OCI-LY3 (cell line): ENCODE data around the gene MMP27.
"Not testable (repeated sequence)": the region's sequence is repeated elsewhere in the genome, so short reads cannot be mapped to it uniquely, and the experiment has no call there.

Experiments used
- H2AFZ ChIP-seq: fragments of 200-600, 300-600 bp; shearing (Covaris generic); 2 replicates; pipeline ENCODE4 v1.6.0; 2014; ENCODE audit warnings: antibody characterized with exemption, low read depth, low read length
- H3K27ac ChIP-seq: fragments of 200-600, 300-600 bp; sonication (generic); 2 replicates; pipeline ENCODE4 v1.5.1; 2014; ENCODE audit warnings: mild to moderate bottlenecking, low read length, moderate library complexity, mixed read lengths
- H3K27me3 ChIP-seq: fragments of 200-600, 300-600 bp; sonication (generic); 2 replicates; pipeline ENCODE4 v1.6.1; 2014; ENCODE audit warnings: low read depth, low read length, mixed read lengths
- H3K36me3 ChIP-seq: fragments of 200-600, 300-600 bp; sonication (generic); replicated peaks from 2 replicates; pipeline ENCODE3; 2014; ENCODE audit warnings: low read depth, low read length, mixed read lengths
- H3K4me1 ChIP-seq: fragments of 300-600, 200-600 bp; sonication (generic); 2 replicates; pipeline ENCODE4 v1.6.1; 2014; ENCODE audit warnings: low read length, mixed read lengths
- H3K4me2 ChIP-seq: fragments of 200-600, 300-600 bp; sonication (generic); 2 replicates; pipeline ENCODE4 v1.6.1; 2014; ENCODE audit warnings: low read length, mixed read lengths
- H3K4me3 ChIP-seq: fragments of 300-600, 200-600 bp; sonication (generic); 2 replicates; pipeline ENCODE4 v1.5.1; 2014; ENCODE audit warnings: antibody characterized with exemption, mild to moderate bottlenecking, low read length, moderate library complexity
- H3K79me2 ChIP-seq: fragments of 300-600, 200-600 bp; shearing (Covaris generic); 2 replicates; pipeline ENCODE4 v1.6.1; 2014; ENCODE audit warnings: mild to moderate bottlenecking, low read length, mixed read lengths
- H3K9ac ChIP-seq: fragments of 300-600, 200-600 bp; shearing (Covaris generic); 2 replicates; pipeline ENCODE4 v1.6.0; 2014; ENCODE audit warnings: mild to moderate bottlenecking, low read length, moderate library complexity
- H3K9me3 ChIP-seq: fragments of 200-600, 300-600 bp; shearing (Covaris generic); 2 replicates; pipeline ENCODE4 v1.6.1; 2014; ENCODE audit warnings: low read length, mixed read lengths; ENCODE audit not compliant: insufficient read depth
- H4K20me1 ChIP-seq: fragments of 200-600, 300-600 bp; sonication (generic); 2 replicates; pipeline ENCODE4 v1.6.1; 2016; ENCODE audit warnings: low read length, mixed read lengths; ENCODE audit not compliant: insufficient read depth
- CTCF ChIP-seq: fragments of 200-600, 300-600 bp; sonication (generic); IDR thresholded peaks from 2 replicates; pipeline ENCODE4 v1.5.1; 2014; ENCODE audit warnings: antibody characterized with exemption, low read length, low read depth
- EZH2phosphoT487 ChIP-seq: fragments of 200-600 bp; shearing (Covaris generic); IDR thresholded peaks from 2 replicates; pipeline ENCODE4 v1.6.1; 2018; ENCODE audit warnings: antibody characterized with exemption, mixed run types, low read depth

The MMP27 gene

DNA sequence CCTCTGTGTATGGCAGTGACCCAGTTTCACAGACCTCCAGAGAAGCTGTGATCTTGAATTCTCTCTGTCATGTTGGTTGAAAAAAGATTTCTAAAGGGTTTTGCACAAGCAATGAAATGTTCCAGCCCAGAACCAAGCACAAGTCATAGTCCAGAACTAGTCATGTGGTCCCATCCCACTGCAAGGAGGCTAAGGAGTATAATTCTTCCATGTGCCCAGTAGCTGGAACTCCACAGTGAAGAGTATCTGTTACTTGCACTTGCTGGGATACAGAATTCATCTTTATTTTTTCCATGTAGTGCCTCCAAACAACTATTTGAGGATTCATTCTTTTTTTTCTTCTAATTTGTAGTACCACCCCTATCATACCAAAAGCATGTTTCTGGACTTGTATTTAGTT, 29.1 kb upstream of the MMP27 start:
- no peak overlapping the region for H3K9ac ChIP-seq
- no peak overlapping the region for H2AFZ ChIP-seq
- H3K79me2 ChIP-seq, result no peaks in the 10 kb centered on the region
- H3K4me3 ChIP-seq, result no peak overlapping the region
- no peaks in the 10 kb centered on the region for H3K9me3 ChIP-seq
- H3K4me2 ChIP-seq, result no peak overlapping the region
- H3K27me3 ChIP-seq, result peaks cover 9% of the 10 kb centered on the region; the same call in 1 of the 2 replicates
- H4K20me1 ChIP-seq, result no peaks in the 10 kb centered on the region
- H3K27ac ChIP-seq, result no peak overlapping the region
- no peaks in the 10 kb centered on the region for H3K4me1 ChIP-seq
- no peaks in the 10 kb centered on the region for H3K36me3 ChIP-seq
- TF ChIP-seq CTCF, result no peak
- no peak for TF ChIP-seq EZH2phosphoT487

- Histone ChIP-seq H3K79me2 (no peaks in the 10 kb centered on the region), H4K20me1 (no peaks in the 10 kb centered on the region), H3K4me1 (no peaks in the 10 kb centered on the region), H3K27me3 (peaks cover 9% of the 10 kb centered on the region; the same call in 1 of the 2 replicates), H3K36me3 (no peaks in the 10 kb centered on the region), H3K9ac (no peak overlapping the region), H3K9me3 (no peaks in the 10 kb centered on the region), H3K4me3 (peak overlapping the region; percentile 36; the same call in 1 of the 2 replicates), H3K27ac (no peak overlapping the region), H3K4me2 (peak overlapping the region; percentile 17; the same call in 1 of the 2 replicates), H2AFZ (no peak overlapping the region)
- no peak for TF ChIP-seq EZH2phosphoT487
- TF ChIP-seq CTCF, result peak; percentile 77
Observed at GRCh38 chr11:102733232-102733875, 27.8 kb upstream of the MMP27 start.

GRCh38 chr11:102730944-102731343, 25.4 kb upstream of the MMP27 start:
- not testable (repeated sequence) for H3K9ac ChIP-seq, H3K79me2 ChIP-seq, H4K20me1 ChIP-seq, H3K27me3 ChIP-seq, H3K4me1 ChIP-seq, H3K36me3 ChIP-seq, H3K27ac ChIP-seq, H3K4me3 ChIP-seq, H2AFZ ChIP-seq, H3K9me3 ChIP-seq, H3K4me2 ChIP-seq

DNA sequence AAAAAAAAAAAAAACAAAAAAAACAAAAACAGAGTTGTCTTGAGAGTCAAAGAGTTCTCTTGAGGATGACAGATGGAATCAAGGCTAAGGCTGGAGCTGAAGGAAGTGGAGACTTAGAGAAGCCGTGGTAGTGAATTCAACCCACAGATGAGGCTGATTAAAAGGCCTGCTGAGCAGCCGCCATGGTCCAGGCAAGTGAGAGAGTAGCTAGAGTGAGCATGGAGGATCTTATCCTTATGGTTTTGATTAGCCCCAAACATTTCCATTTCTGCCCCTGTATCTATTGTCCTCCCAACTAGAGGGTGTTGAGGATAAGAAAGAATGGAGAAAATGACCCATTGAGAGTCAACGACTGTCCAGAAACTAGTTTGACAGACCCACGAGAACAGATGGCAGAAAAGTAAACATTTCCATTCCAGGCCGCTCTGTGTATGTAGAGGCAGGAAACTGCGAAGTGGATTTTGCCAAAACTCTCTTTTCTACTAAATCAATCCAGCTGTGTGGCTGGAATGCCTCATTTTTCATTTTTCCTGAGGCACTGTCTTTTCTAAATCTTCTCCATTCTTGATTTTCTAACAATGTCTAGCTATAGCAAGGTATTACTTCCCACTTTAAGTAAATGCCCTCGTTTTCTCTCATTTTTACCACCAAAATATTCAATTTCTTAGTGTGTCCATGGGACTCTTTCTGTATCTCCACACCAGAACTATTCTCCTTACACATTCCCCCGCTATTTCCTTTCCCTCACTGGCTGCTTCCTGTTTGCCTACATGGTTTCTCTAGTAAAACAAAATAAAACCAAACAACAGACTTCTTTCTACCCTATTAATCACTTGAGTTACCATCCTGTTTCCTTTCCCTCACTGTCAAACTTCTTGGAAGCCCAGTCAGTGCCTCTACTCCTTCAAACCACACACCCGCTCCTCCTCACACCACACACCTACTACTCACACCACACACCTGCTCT, 24.6 kb upstream of the MMP27 start:
- H3K79me2 ChIP-seq, result no peaks in the 10 kb centered on the region
- no peak overlapping the region for H3K4me3 ChIP-seq
- H3K9me3 ChIP-seq, result no peaks in the 10 kb centered on the region
- no peaks in the 10 kb centered on the region for H3K4me1 ChIP-seq
- H3K27me3 ChIP-seq, result peaks cover 6% of the 10 kb centered on the region; the same call in 1 of the 2 replicates
- no peaks in the 10 kb centered on the region for H3K36me3 ChIP-seq
- no peak overlapping the region for H2AFZ ChIP-seq
- no peak overlapping the region for H3K9ac ChIP-seq
- no peak overlapping the region for H3K4me2 ChIP-seq
- no peak overlapping the region for H3K27ac ChIP-seq
- no peaks in the 10 kb centered on the region for H4K20me1 ChIP-seq
- TF ChIP-seq CTCF, result no peak
- TF ChIP-seq EZH2phosphoT487, result no peak
